HL-60/S4 treated with phorbol 12-myristate 13-acetate at 8.2 ng/mL for 4 days and 3 days (cell line): ENCODE data around the gene NDUFA11.

Experiments
- in situ Hi-C: fragments of 300-500 bp; cut with MboI; formaldehyde crosslinking; loops from 2 replicates; pipeline ENCODE4 v1.15.0; 2022; ENCODE audit warnings: low sequenced_read_pairs

NDUFA11 gene

GRCh38 chr19:5910638-5910907 is 7.0 kb upstream of the NDUFA11 start:
- in situ Hi-C loops = no loop called here

- in situ Hi-C loops = no loop called here
Measured at GRCh38 chr19:5908773-5909442, 5.3 kb upstream of the NDUFA11 start.

- in situ Hi-C loops = no loop called here
Measured at GRCh38 chr19:5907241-5907640, 3.7 kb upstream of the NDUFA11 start.

GRCh38 chr19:5905114-5905778 is 1.7 kb upstream of the NDUFA11 start:
- in situ Hi-C loops = no loop called here

- in situ Hi-C loops = no loop called here
Measured at GRCh38 chr19:5904352-5905113, 943 bp upstream of the NDUFA11 start, which contains the start of gene VMAC. VMAC (plus strand) TSS chr19:5904872; CDS start chr19:5904891, 19 bp downstream.

GRCh38 chr19:5903056-5903623 is 450 bp downstream of the NDUFA11 start:
- in situ Hi-C loops = no loop called here

GRCh38 chr19:5900976-5901375 is 2.6 kb downstream of the NDUFA11 start:
- in situ Hi-C loops = no loop called here

GRCh38 chr19:5899728-5900526 is 3.7 kb downstream of the NDUFA11 start:
- in situ Hi-C loops = no loop called here

GRCh38 chr19:5897189-5897969 is 6.2 kb downstream of the NDUFA11 start:
- in situ Hi-C loops = no loop called here

- in situ Hi-C loops = no loop called here
Measured at GRCh38 chr19:5896365-5897076, 7.1 kb downstream of the NDUFA11 start.

GRCh38 chr19:5895890-5896289 is 7.7 kb downstream of the NDUFA11 start:
- in situ Hi-C loops = no loop called here

- in situ Hi-C loops = no loop called here
Measured at GRCh38 chr19:5895409-5895808, 8.2 kb downstream of the NDUFA11 start.

GRCh38 chr19:5894704-5895349 is 8.8 kb downstream of the NDUFA11 start:
- in situ Hi-C loops = no loop called here

GRCh38 chr19:5893907-5894703 is 9.5 kb downstream of the NDUFA11 start:
- in situ Hi-C loops = no loop called here

GRCh38 chr19:5893296-5893903 is 10.2 kb downstream of the NDUFA11 start:
- in situ Hi-C loops = no loop called here

- in situ Hi-C loops = no loop called here
Measured at GRCh38 chr19:5892772-5893275, 10.8 kb downstream of the NDUFA11 start.

GRCh38 chr19:5891938-5892771 is 11.4 kb downstream of the NDUFA11 start:
- in situ Hi-C loops = no loop called here
